ENCODE results near the gene GCG. TPM values are rescaled to one million over a fixed set of nuclear protein-coding genes. Genes with fewer than 3 reads are reported as not detected.

GCG gene
- total and polyA plus RNA-seq, 2 donors (not counting 1 experiment from before 2014, with no cell fraction given) = not detected

- Histone ChIP-seq H3K36me3 (replicated peaks in 1 of 2; ENCODE audit: control extremely low read depth in 1 of 2, control insufficient read depth in 1 of 2, extremely low read depth in 1 of 2, insufficient read depth in 2 of 2, low read length in 1 of 2) (no peaks in the 10 kb centered on the region), H3K27ac (ENCODE audit: low read length in 2 of 2) (no peak overlapping the region), H3K4me2 (replicated peaks; ENCODE audit: low read depth, low read length, poor library complexity, severe bottlenecking) (no peak overlapping the region), H3K27me3 (replicated peaks in 1 of 4; ENCODE audit: control extremely low read depth in 1 of 4, control insufficient read depth in 3 of 4, insufficient read depth in 4 of 4, low read length in 3 of 4) (no peaks in the 10 kb centered on the region), H3K4me3 (ENCODE audit: control extremely low read depth in 1 of 5, extremely low read depth in 1 of 5, insufficient read depth in 1 of 5, low read depth in 2 of 5, low read length in 4 of 5) (no peak overlapping the region), H4K20me1 (ENCODE audit: control insufficient read depth, insufficient read depth, low read length, poor library complexity, severe bottlenecking) (no peaks in the 10 kb centered on the region), H3K9me3 (ENCODE audit: control extremely low read depth in 1 of 3, control insufficient read depth in 2 of 3, insufficient read depth in 1 of 3, low read length in 2 of 3) (no peaks in the 10 kb centered on the region), H3K79me2 (ENCODE audit: control insufficient read depth, insufficient read depth, low read length) (no peaks in the 10 kb centered on the region), H3K9ac (ENCODE audit: low read length) (no peak overlapping the region), H3K4me1 (ENCODE audit: control insufficient read depth in 2 of 2, insufficient read depth in 2 of 2, low read length in 2 of 2) (no peaks in the 10 kb centered on the region), H2AFZ (ENCODE audit: insufficient read depth, low read depth, low read length, poor library complexity, severe bottlenecking) (no peak overlapping the region)
- H3K4me3 Mint-ChIP-seq = no peak overlapping the region
- no CpG with 5 or more reads among the region's 1 CpG for WGBS (ENCODE audit: insufficient coverage)
- intact Hi-C loops (cut with micrococcal nuclease) = no loop called here
- ChIA-PET POLR2A (no interaction called here), CTCF (no interaction called here)
- H3K9me3 Mint-ChIP-seq (ENCODE audit: insufficient read depth) = no peaks in the 10 kb centered on the region
- H3K4me1 Mint-ChIP-seq = no peaks in the 10 kb centered on the region
- no peak overlapping the region for H3K27ac Mint-ChIP-seq
- DNase-seq (no peak), ATAC-seq (ENCODE audit: low read depth) (no peak)
- H3K27me3 Mint-ChIP-seq = peaks cover 8% of the 10 kb centered on the region
- TF ChIP-seq EZH2 (IDR thresholded peaks at IDR 0.05; ENCODE audit: borderline replicate concordance, insufficient read depth, low read depth, low read length, poor library complexity, severe bottlenecking) (no peak), CTCF (IDR thresholded peaks at IDR 0.05) (no peak)
These were observed 38.3 kb downstream of the GCG start for GRCh38 chr2:162113776-162114168.

GRCh38 chr2:162113088-162113775 lies 38.8 kb downstream of the GCG start:
- Histone ChIP-seq H3K9me3 (ENCODE audit: control extremely low read depth in 1 of 3, control insufficient read depth in 2 of 3, insufficient read depth in 1 of 3, low read length in 2 of 3) (no peaks in the 10 kb centered on the region), H3K27ac (ENCODE audit: low read length in 2 of 2) (no peak overlapping the region), H3K9ac (ENCODE audit: low read length) (no peak overlapping the region), H2AFZ (ENCODE audit: insufficient read depth, low read depth, low read length, poor library complexity, severe bottlenecking) (no peak overlapping the region), H3K4me3 (ENCODE audit: control extremely low read depth in 1 of 5, extremely low read depth in 1 of 5, insufficient read depth in 1 of 5, low read depth in 2 of 5, low read length in 4 of 5) (no peak overlapping the region), H3K4me2 (replicated peaks; ENCODE audit: low read depth, low read length, poor library complexity, severe bottlenecking) (no peak overlapping the region), H3K79me2 (ENCODE audit: control insufficient read depth, insufficient read depth, low read length) (no peaks in the 10 kb centered on the region), H3K4me1 (ENCODE audit: control insufficient read depth in 2 of 2, insufficient read depth in 2 of 2, low read length in 2 of 2) (no peaks in the 10 kb centered on the region), H4K20me1 (ENCODE audit: control insufficient read depth, insufficient read depth, low read length, poor library complexity, severe bottlenecking) (no peaks in the 10 kb centered on the region), H3K36me3 (replicated peaks in 1 of 2; ENCODE audit: control extremely low read depth in 1 of 2, control insufficient read depth in 1 of 2, extremely low read depth in 1 of 2, insufficient read depth in 2 of 2, low read length in 1 of 2) (no peaks in the 10 kb centered on the region), H3K27me3 (replicated peaks in 1 of 4; ENCODE audit: control extremely low read depth in 1 of 4, control insufficient read depth in 3 of 4, insufficient read depth in 4 of 4, low read length in 3 of 4) (no peaks in the 10 kb centered on the region)
- CTCF ChIA-PET = no interaction called here
- no peak overlapping the region for H3K27ac Mint-ChIP-seq
- no peak for TF ChIP-seq EZH2 (IDR thresholded peaks at IDR 0.05; ENCODE audit: borderline replicate concordance, insufficient read depth, low read depth, low read length, poor library complexity, severe bottlenecking)
- no peak for TF ChIP-seq CTCF (IDR thresholded peaks at IDR 0.05)
- 90% methylated on average over 1 of the region's 3 CpGs for WGBS (ENCODE audit: insufficient coverage)
- intact Hi-C loops (cut with micrococcal nuclease) = no loop called here
- DNase-seq = no peak
- peaks cover 10% of the 10 kb centered on the region for H3K27me3 Mint-ChIP-seq
- ATAC-seq (ENCODE audit: low read depth) = no peak
- no peak overlapping the region for H3K4me3 Mint-ChIP-seq
- no peaks in the 10 kb centered on the region for H3K9me3 Mint-ChIP-seq (ENCODE audit: insufficient read depth)
- POLR2A ChIA-PET = no interaction called here
- no peaks in the 10 kb centered on the region for H3K4me1 Mint-ChIP-seq

Measured in B cell (primary cell).